Smooth muscle cell (in vitro differentiated cells): Measurements from ENCODE around the gene RNF166. TPM values are rescaled to one million over a fixed set of nuclear protein-coding genes. Genes with fewer than 3 reads are reported as not detected.
"Not testable (repeated sequence)": the region's sequence is repeated elsewhere in the genome, so short reads cannot be mapped to it uniquely, and the experiment has no call there.

Experiments used
- DNase-seq: peaks from one replicate; lab custom pipeline; 2025; ENCODE audit not compliant: unreplicated experiment; lab: John Stamatoyannopoulos, UW
- H2AFZ ChIP-seq: fragments of 200-600 bp; sonication (generic); 2 replicates; pipeline ENCODE4 v1.6.0; 2016; ENCODE audit warnings: antibody characterized with exemption, low read depth, mild to moderate bottlenecking
- H3F3A ChIP-seq: fragments of 200-600 bp; sonication (generic); 2 replicates; pipeline ENCODE4 v1.6.0; 2017; ENCODE audit warnings: antibody characterized with exemption, low read depth
- H3K27ac ChIP-seq: fragments of 200-600 bp; sonication (generic); 2 replicates; pipeline ENCODE4 v1.5.1; 2016; ENCODE audit warnings: low read depth, mild to moderate bottlenecking
- H3K27me3 ChIP-seq: fragments of 200-600 bp; sonication (generic); 2 replicates; pipeline ENCODE4 v1.6.1; 2016; ENCODE audit warnings: low read depth, mild to moderate bottlenecking
- H3K36me3 ChIP-seq: fragments of 200-600 bp; sonication (generic); 2 replicates; pipeline ENCODE4 v1.5.1; 2016; ENCODE audit warnings: low read depth
- H3K4me1 ChIP-seq: fragments of 200-600 bp; sonication (generic); 2 replicates; pipeline ENCODE4 v1.5.1; 2016; ENCODE audit warnings: low read depth
- H3K4me2 ChIP-seq: fragments of 200-600 bp; sonication (generic); 2 replicates; pipeline ENCODE4 v1.6.0; 2016; ENCODE audit warnings: mild to moderate bottlenecking
- H3K4me3 ChIP-seq: fragments of 200-600 bp; sonication (generic); 2 replicates; pipeline ENCODE4 v1.5.1; 2016; ENCODE audit warnings: mild to moderate bottlenecking
- H3K79me2 ChIP-seq: fragments of 200-600 bp; sonication (generic); 2 replicates; pipeline ENCODE4 v1.6.0; 2016; ENCODE audit warnings: low read depth, mild to moderate bottlenecking
- H3K9ac ChIP-seq: fragments of 200-600 bp; sonication (generic); 2 replicates; pipeline ENCODE4 v1.6.0; 2016; ENCODE audit warnings: low read depth
- H3K9me3 ChIP-seq: fragments of 200-600 bp; sonication (generic); replicated peaks from 2 replicates; pipeline ENCODE4 v1.5.1; 2016; ENCODE audit warnings: low read depth
- H4K20me1 ChIP-seq: fragments of 200-600 bp; sonication (generic); 2 replicates; pipeline ENCODE4 v1.6.0; 2016; ENCODE audit warnings: low read depth
- WGBS: methylation state at CpG from one replicate; pipeline ENCODE4 v1.1.7; 2016; ENCODE audit warnings: low lambda C conversion rate; 5-methylcytosine and 5-hydroxymethylcytosine counted together
- polyA plus RNA-seq: library from polyadenylated mRNA; unstranded; fragments of >200 nt; fragmentation: Nextera tagmentation; extraction: Ambion mirVana; gene quantifications from 2 replicates; pipeline ENCODE4 v1.2.1, GENCODE V29; 2016
- total RNA-seq: library from RNA; depleted of rRNA; stranded (reverse); fragments of >200 nt; gene quantifications from 2 replicates; pipeline ENCODE4 v1.2.3, GENCODE V29; 2014
- TF ChIP-seq, protein P1 (sequence below): fragments of 200-600 bp; sonication (generic); IDR thresholded peaks from 2 replicates; pipeline ENCODE4 v1.5.1; 2017; ENCODE audit warnings: borderline replicate concordance, mild to moderate bottlenecking, antibody characterized with exemption; ENCODE audit not compliant: insufficient read depth, poor library complexity, severe bottlenecking

RNF166 gene
- total and polyA plus RNA-seq, 2 experiments from 2014 or later, result 10.1 to 17.3 TPM

DNA sequence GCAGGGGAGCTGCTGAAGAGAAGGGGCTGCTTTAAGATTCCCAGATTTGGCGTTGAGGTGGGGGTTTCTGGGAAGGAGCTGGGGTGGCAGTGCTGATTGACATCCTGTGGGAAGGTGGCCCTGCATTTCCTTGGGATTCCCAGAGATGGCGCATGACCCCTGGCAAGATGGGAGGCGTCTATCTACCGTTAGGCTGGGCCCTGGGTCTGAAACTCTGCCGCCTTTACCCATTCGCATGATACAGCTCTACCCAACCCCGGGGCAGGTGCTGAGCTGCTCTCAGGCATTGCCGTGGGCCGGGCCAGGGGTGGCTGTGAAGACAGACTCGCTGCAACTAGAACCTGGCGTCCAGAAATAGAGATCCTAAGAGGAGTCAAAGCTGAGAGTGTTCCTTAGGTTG is 33.4 kb downstream of the RNF166 start:
- no peaks in the 10 kb centered on the region for H4K20me1 ChIP-seq
- H3K27me3 ChIP-seq, result no peaks in the 10 kb centered on the region
- H3K4me1 ChIP-seq, result no peaks in the 10 kb centered on the region
- no peaks in the 10 kb centered on the region for H3K79me2 ChIP-seq
- H3K9ac ChIP-seq, result no peak overlapping the region
- no peak overlapping the region for H3K27ac ChIP-seq
- no peak overlapping the region for H2AFZ ChIP-seq
- no peak overlapping the region for H3K4me3 ChIP-seq
- no peak overlapping the region for H3K4me2 ChIP-seq
- H3K36me3 ChIP-seq, result no peaks in the 10 kb centered on the region
- no peak for DNase-seq
- H3K9me3 ChIP-seq, result no peaks in the 10 kb centered on the region
- no peaks in the 10 kb centered on the region for H3F3A ChIP-seq
- WGBS, result 57% methylated on average over 11 of the region's 11 CpGs
- TF ChIP-seq, protein P1, sequence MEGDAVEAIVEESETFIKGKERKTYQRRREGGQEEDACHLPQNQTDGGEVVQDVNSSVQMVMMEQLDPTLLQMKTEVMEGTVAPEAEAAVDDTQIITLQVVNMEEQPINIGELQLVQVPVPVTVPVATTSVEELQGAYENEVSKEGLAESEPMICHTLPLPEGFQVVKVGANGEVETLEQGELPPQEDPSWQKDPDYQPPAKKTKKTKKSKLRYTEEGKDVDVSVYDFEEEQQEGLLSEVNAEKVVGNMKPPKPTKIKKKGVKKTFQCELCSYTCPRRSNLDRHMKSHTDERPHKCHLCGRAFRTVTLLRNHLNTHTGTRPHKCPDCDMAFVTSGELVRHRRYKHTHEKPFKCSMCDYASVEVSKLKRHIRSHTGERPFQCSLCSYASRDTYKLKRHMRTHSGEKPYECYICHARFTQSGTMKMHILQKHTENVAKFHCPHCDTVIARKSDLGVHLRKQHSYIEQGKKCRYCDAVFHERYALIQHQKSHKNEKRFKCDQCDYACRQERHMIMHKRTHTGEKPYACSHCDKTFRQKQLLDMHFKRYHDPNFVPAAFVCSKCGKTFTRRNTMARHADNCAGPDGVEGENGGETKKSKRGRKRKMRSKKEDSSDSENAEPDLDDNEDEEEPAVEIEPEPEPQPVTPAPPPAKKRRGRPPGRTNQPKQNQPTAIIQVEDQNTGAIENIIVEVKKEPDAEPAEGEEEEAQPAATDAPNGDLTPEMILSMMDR, result no peak

DNA sequence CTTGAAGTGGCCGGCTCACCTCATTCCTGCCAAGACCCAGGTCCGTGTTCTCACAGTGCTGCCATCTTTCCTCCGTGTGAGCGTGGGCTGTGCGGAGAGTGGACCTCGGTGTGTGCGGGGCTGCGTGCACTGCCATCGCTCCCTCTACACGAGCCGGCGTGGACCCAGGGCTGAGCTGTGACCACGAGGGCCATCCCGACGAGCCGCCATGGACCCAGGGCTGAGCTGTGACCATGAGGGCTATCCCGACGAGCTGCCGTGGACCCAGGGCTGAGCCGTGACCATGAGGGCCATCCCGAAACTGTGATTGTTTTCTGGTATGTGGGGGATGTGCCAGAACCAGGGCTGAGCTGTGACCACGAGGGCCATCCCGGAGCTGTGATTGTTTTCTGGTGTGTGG is 34.4 kb downstream of the RNF166 start:
- Histone ChIP-seq H3K27ac (no peak overlapping the region), H3K4me1 (no peaks in the 10 kb centered on the region), H4K20me1 (no peaks in the 10 kb centered on the region), H2AFZ (no peak overlapping the region), H3K4me3 (no peak overlapping the region), H3K36me3 (no peaks in the 10 kb centered on the region), H3K9ac (no peak overlapping the region), H3K27me3 (no peaks in the 10 kb centered on the region), H3K4me2 (no peak overlapping the region), H3K9me3 (no peaks in the 10 kb centered on the region), H3K79me2 (no peaks in the 10 kb centered on the region), H3F3A (no peaks in the 10 kb centered on the region)
- DNase-seq, result no peak
- TF ChIP-seq, protein P1, result no peak
- WGBS, result 96% methylated on average over 23 of the region's 23 CpGs

DNA sequence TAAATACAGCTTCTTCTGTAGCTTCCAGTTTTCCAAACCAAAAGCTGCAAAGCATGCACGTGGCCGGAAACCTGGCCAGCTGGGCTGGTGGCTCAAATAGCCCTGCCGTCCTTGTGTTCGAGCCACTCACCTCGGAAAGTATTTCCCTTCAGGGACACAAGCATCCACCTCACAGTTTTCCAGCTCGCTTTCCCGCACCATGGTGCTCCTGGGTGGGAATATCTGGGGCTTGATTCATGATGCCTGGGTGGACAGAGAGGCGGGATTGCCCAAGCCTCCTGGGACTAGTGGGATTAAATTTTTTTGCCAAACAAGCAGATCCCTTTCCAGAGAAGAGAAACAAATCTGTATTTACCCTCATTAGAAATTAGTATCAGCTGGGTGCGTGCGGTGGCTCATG is 36.2 kb downstream of the RNF166 start:
- Histone ChIP-seq H3K27ac (no peak overlapping the region), H2AFZ (no peak overlapping the region)

DNA sequence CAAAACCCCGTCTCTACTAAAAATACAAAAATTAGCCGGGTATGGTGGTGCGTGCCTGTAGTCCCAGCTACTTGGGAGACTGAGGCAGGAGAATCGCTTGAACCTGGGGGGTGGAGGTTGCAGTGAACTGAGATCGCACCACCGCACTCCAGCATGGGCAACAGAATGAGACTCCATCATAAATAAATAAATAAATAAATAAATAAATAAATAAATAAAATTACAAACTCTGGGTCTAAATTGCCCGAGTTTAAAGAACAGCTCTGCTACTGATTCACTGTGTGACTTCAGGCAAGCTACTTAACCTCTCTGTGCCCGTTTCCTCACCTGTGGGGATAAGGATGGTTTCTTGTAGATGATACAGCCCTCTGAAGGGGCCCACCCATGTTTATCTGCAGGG is 36.7 kb downstream of the RNF166 start:
- WGBS, result 99% methylated on average over 8 of the region's 8 CpGs

More for the DNA sequence above, 36.2 kb downstream of the RNF166 start:
- TF ChIP-seq, protein P1, result no peak
- H3K9ac ChIP-seq, result no peak overlapping the region
- no peak for DNase-seq
- H3K36me3 ChIP-seq, result no peaks in the 10 kb centered on the region
- H3K4me2 ChIP-seq, result no peak overlapping the region
- H3K27me3 ChIP-seq, result no peaks in the 10 kb centered on the region
- no peaks in the 10 kb centered on the region for H3K79me2 ChIP-seq
- no peaks in the 10 kb centered on the region for H3K9me3 ChIP-seq
- no peaks in the 10 kb centered on the region for H3F3A ChIP-seq
- H4K20me1 ChIP-seq, result no peaks in the 10 kb centered on the region
- 85% methylated on average over 10 of the region's 10 CpGs for WGBS
- H3K4me1 ChIP-seq, result no peaks in the 10 kb centered on the region
- no peak overlapping the region for H3K4me3 ChIP-seq

More for the DNA sequence above, 36.7 kb downstream of the RNF166 start:
- H3K4me2 ChIP-seq, H4K20me1 ChIP-seq, H3K9ac ChIP-seq, H3K27ac ChIP-seq, H3K4me1 ChIP-seq, H3K4me3 ChIP-seq, H3K9me3 ChIP-seq, H2AFZ ChIP-seq, DNase-seq, H3K79me2 ChIP-seq, H3K27me3 ChIP-seq, H3F3A ChIP-seq, H3K36me3 ChIP-seq: not testable (repeated sequence)
